H1 (cell line): ENCODE results near the gene MYL6. TPM values are rescaled to one million over a fixed set of nuclear protein-coding genes. Genes with fewer than 3 reads are reported as not detected.

Experiments used
- RXRA ChIP-seq: IDR thresholded peaks from 2 replicates; pipeline ENCODE4 v1.6.1; 2011; ENCODE audit warnings: low read depth, mild to moderate bottlenecking, low read length, moderate library complexity; ENCODE audit not compliant: insufficient read depth
- polyA plus RNA-seq, 7 experiments: library from polyadenylated mRNA; depleted of rRNA in 3 of 7; stranded (reverse) in 5 of 7; unstranded in 2 of 7; fragments of >200 nt in 5 of 7; fragments of 200-250 nt in 2 of 7; gene quantifications; 1 replicate in 5 of 7; 2 replicates in 1 of 7; 4 replicates in 1 of 7; pipeline versions ENCODE4 v1.2.1 to v1.2.3, GENCODE V29; 2011 to 2013; ENCODE audit warnings: missing spikeins in 2 of 7, mixed read lengths in 2 of 7
- total RNA-seq: library from RNA; stranded (reverse); fragmentation: NEBNext Ultra II Directional; extraction: Animal tissue kit (Norgen Biotek cat#: 25700); gene quantifications from 2 replicates; pipeline ENCODE4 v1.2.1, GENCODE V29; 2021
- TF ChIP-seq, protein P1 (sequence below): fragments of 300-600 bp; sonication (generic); IDR thresholded peaks from 2 replicates; pipeline ENCODE4 v1.7.1; 2012; ENCODE audit warnings: low read length, moderate library complexity, mild to moderate bottlenecking, inconsistent platforms; ENCODE audit not compliant: insufficient replicate concordance

Gene MYL6
- total and polyA plus RNA-seq, 2 of the 8 experiments (the other 6 are each of a cell fraction or from before 2014, with no cell fraction given) = 1,130 to 2,279 TPM

DNA sequence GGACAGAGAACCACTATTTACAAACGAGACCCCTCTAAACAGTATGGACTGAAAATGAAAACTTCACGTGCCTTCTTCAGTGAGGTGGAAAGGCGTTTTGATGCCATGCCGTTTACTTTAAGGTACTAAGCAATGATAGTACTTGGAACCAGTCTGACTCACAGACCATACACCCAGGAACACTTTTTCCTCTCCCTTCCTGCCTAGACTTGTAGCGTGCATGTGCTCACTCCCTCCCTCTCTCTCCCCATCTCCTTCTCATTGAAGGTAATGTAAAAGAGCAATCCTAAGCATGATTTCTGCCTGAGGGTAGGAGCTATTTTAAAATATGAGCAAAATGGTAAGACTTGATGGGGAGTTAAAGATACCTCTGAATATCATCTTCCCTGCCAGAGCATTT, 47.6 kb upstream of the MYL6 start (continued):
- TF ChIP-seq, protein P1, sequence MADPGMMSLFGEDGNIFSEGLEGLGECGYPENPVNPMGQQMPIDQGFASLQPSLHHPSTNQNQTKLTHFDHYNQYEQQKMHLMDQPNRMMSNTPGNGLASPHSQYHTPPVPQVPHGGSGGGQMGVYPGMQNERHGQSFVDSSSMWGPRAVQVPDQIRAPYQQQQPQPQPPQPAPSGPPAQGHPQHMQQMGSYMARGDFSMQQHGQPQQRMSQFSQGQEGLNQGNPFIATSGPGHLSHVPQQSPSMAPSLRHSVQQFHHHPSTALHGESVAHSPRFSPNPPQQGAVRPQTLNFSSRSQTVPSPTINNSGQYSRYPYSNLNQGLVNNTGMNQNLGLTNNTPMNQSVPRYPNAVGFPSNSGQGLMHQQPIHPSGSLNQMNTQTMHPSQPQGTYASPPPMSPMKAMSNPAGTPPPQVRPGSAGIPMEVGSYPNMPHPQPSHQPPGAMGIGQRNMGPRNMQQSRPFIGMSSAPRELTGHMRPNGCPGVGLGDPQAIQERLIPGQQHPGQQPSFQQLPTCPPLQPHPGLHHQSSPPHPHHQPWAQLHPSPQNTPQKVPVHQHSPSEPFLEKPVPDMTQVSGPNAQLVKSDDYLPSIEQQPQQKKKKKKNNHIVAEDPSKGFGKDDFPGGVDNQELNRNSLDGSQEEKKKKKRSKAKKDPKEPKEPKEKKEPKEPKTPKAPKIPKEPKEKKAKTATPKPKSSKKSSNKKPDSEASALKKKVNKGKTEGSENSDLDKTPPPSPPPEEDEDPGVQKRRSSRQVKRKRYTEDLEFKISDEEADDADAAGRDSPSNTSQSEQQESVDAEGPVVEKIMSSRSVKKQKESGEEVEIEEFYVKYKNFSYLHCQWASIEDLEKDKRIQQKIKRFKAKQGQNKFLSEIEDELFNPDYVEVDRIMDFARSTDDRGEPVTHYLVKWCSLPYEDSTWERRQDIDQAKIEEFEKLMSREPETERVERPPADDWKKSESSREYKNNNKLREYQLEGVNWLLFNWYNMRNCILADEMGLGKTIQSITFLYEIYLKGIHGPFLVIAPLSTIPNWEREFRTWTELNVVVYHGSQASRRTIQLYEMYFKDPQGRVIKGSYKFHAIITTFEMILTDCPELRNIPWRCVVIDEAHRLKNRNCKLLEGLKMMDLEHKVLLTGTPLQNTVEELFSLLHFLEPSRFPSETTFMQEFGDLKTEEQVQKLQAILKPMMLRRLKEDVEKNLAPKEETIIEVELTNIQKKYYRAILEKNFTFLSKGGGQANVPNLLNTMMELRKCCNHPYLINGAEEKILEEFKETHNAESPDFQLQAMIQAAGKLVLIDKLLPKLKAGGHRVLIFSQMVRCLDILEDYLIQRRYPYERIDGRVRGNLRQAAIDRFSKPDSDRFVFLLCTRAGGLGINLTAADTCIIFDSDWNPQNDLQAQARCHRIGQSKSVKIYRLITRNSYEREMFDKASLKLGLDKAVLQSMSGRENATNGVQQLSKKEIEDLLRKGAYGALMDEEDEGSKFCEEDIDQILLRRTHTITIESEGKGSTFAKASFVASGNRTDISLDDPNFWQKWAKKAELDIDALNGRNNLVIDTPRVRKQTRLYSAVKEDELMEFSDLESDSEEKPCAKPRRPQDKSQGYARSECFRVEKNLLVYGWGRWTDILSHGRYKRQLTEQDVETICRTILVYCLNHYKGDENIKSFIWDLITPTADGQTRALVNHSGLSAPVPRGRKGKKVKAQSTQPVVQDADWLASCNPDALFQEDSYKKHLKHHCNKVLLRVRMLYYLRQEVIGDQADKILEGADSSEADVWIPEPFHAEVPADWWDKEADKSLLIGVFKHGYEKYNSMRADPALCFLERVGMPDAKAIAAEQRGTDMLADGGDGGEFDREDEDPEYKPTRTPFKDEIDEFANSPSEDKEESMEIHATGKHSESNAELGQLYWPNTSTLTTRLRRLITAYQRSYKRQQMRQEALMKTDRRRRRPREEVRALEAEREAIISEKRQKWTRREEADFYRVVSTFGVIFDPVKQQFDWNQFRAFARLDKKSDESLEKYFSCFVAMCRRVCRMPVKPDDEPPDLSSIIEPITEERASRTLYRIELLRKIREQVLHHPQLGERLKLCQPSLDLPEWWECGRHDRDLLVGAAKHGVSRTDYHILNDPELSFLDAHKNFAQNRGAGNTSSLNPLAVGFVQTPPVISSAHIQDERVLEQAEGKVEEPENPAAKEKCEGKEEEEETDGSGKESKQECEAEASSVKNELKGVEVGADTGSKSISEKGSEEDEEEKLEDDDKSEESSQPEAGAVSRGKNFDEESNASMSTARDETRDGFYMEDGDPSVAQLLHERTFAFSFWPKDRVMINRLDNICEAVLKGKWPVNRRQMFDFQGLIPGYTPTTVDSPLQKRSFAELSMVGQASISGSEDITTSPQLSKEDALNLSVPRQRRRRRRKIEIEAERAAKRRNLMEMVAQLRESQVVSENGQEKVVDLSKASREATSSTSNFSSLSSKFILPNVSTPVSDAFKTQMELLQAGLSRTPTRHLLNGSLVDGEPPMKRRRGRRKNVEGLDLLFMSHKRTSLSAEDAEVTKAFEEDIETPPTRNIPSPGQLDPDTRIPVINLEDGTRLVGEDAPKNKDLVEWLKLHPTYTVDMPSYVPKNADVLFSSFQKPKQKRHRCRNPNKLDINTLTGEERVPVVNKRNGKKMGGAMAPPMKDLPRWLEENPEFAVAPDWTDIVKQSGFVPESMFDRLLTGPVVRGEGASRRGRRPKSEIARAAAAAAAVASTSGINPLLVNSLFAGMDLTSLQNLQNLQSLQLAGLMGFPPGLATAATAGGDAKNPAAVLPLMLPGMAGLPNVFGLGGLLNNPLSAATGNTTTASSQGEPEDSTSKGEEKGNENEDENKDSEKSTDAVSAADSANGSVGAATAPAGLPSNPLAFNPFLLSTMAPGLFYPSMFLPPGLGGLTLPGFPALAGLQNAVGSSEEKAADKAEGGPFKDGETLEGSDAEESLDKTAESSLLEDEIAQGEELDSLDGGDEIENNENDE = no peak
- TF ChIP-seq RXRA = no peak
